ENCODE data around the gene KRTAP5-1.

The KRTAP5-1 gene

DNA sequence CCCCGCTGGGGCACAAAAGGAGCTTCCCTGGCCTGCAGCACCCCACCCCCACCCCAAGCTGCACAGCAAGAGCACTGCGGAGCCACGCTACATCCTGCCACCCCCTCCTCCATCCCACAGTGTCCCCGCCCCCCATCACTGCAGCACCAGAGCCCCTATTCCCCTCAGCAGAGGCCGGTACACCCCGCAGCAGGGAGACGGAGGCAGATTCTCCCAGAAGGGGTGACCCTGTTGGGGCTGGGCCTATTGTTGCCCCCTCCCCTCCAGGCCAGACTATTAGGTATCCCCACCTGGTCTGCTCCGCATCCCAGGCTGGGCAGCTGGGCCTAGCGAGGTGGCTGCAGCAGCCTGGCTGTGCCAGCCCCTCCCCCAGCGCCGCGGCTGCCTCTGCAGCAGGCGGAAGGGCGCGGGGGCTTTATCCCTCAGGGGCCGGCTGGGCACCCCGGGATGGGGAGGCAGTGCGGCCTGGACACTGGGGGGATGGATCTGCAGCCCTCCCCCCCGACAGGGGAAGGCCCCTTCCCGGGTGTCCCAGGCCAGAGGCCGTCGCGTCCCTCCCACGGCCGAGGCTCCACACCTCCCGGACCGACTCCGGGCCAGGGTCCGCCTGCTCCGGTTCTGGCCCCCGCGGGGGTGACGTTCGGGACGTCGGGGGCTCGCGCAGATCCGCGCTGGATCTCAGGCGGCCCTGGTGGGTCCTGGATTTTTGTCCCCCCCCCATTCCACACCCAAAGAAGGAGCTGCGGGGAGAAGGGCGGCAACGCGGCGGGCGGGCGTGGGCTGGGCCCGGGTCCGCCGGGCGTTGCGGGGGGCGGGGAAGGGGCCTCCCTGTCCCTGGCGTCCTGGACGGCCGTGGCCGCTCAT, 14.0 kb downstream of the KRTAP5-1 start:
- no peak for DNase-seq

DNA sequence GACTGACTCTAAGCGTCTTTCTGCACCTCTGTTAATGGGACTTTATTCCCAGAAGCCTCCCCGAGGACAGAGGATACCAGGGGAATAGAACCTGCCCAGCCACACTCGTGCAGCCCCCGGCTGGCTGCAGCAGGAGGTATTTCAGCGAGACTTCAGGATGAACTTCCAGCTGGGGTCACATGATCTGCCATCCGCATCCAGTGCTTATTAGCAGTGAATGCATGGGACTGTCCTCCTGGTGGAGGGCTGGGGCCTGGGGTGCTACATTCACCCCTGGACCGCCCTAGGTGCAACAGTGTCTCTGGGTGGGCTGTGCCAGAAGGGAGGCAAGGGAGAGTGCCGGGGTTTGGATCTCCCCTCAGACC, 14.6 kb downstream of the KRTAP5-1 start:
- DNase-seq: no peak

GRCh38 chr11:1570001-1570453, 15.1 kb downstream of the KRTAP5-1 start:
- no peak for DNase-seq

- no peak for DNase-seq
Observed at GRCh38 chr11:1569251-1569780, 15.8 kb downstream of the KRTAP5-1 start.

DNA sequence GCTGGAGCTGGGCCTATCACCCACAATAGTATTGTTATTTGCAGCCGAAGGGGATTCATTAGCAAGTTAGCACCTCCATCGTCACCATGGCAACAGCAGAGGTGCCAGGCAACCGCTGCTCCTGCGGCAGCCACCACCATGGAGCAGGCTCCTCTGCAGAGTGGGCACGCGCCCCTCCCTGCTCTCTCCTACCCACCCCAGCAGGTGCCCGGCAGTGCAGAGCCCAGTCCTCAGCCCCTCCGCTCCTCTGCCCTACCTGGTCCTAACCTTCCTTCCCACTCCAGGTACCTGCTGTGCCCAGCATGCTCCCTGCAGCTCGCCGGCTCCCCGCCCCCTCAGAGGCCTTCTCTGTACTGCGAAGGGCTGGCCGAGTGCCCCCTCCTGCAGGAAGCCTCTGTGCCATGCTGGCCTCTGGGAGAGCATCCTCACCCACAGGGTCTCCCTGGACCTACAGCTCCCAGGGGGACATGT, 16.6 kb downstream of the KRTAP5-1 start:
- no peak for DNase-seq

- no peak for DNase-seq
Observed at GRCh38 chr11:1567721-1568100, 17.4 kb downstream of the KRTAP5-1 start.

DNA sequence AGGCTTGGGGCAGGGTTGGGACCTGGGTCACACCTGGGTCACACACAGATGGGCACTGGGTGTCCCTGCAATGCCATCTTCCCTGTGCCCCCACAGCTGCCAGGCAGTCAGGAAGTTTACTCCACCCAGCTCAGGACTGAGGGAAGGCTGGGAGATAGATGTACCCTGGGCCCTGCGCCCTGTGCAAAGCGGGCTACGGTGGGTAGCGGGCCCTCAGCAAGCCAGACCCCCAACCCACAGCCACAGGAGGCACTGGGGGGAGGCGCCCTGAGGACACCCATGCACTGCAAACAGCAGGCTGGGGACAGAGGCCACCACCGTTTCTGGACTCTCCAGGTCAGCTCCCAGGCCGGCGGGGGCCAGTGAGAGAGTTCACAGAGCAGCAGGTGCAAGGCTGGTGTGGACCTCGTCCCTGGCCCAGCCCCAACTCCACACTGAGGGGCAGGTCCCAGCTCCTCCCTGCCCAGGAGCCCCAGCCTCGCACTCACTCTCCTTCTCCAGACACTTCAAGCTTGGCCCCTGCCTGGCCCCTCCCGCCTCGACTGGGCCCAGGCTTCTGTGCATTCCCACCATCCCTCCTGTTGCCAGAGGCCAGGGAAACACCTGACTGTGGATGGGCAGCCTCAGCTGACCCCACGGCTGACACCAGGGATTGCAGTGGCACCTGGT, 17.9 kb downstream of the KRTAP5-1 start:
- no peak for DNase-seq

DNA sequence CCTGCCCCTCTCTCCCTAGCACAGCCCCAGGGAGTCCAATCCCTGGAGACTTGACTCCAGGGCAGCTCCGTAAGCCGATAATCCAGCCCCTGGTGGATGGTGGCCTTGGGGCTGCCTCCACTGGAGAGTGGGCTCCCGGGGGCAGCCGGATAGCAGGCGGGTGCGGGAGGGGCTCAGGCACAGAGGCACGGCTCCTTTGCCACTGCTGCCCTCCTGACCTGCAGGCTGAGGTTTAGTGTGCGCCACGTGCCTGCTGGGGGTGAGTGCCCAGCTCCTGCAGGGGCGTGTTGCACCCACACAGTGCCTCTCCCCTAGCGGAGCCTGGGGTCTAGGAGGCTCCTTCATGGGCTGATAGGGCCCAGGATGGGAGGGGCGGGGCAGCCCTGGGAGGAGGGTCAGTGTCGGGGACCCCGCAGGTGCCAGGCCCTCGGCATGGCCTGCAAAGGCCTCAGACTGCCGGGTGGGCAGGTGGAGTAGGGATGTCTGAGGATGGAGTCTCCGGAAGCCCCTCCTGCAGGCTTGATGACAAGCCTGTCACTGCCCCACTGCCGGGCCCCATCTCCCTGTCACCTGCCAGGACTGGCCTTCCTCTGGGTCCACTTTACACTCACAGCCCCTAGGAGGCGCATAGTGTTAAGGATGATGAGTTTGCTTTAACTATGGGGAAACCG, 18.6 kb downstream of the KRTAP5-1 start:
- DNase-seq: no peak

GRCh38 chr11:1565904-1566247, 19.2 kb downstream of the KRTAP5-1 start:
- DNase-seq: no peak

- DNase-seq: no peak
Observed at GRCh38 chr11:1565173-1565903, 19.7 kb downstream of the KRTAP5-1 start.

DNA sequence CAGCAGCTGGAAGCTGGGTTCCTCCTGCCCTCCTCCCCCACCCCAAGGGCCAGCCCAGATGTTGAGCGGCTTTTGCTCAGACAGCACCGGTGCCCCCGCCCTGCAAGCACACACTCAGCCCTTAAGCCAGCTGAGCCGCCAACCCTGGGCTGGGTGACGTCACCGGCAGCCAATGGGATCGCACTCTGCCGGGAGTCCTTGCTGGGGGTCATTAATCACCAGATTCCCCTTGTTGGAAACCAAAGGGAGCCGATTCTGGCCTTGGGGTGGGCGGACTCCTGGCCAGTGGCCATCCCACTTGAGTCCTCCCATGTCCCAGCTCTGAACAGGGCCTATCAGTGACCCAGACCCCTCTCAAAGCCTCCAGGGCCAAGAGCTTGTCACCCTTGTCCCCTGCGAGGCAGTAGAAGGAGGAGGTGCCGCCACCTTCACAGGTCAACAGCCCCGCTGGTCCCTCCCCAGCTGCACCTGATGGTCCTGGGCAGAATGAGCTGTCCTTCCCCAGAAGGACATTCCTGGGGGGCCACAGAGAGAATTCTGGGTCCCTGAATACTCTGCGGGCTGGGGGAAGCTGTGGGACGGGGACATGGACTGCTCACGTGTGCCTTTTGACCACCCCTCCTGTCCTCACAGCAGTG, 20.4 kb downstream of the KRTAP5-1 start:
- DNase-seq: no peak

- no peak for DNase-seq
Observed at GRCh38 chr11:1563697-1564534, 21.2 kb downstream of the KRTAP5-1 start.

DNA sequence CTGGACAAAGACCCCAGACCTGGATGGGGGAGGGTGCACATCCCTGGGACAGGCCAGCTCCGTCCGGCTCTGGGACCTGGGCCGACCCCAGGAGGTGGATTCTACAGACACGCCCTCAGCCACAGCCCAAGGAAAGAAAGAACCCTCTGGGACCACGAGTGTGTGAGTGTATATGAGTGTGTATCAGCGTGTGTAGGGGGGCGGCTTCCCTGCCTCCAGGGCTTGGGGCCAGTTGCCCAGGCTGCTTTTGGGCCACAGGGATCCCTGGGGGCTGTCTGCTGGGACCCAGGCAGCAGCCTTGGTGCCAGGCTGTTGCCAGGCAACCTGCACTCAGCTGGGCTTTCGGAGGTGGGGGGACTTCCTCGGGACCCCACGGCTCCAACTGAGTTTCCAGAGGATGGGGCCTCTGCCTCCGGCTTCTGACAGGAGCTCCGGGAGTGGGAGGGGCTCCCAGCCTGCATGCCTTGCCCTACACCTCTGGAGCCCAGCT, 21.9 kb downstream of the KRTAP5-1 start:
- no peak for DNase-seq

- DNase-seq: no peak
Observed at GRCh38 chr11:1562469-1563148, 22.5 kb downstream of the KRTAP5-1 start.

GRCh38 chr11:1561955-1562354, 23.1 kb downstream of the KRTAP5-1 start:
- DNase-seq: no peak

GRCh38 chr11:1561266-1561665, 23.8 kb downstream of the KRTAP5-1 start:
- no peak for DNase-seq

DNA sequence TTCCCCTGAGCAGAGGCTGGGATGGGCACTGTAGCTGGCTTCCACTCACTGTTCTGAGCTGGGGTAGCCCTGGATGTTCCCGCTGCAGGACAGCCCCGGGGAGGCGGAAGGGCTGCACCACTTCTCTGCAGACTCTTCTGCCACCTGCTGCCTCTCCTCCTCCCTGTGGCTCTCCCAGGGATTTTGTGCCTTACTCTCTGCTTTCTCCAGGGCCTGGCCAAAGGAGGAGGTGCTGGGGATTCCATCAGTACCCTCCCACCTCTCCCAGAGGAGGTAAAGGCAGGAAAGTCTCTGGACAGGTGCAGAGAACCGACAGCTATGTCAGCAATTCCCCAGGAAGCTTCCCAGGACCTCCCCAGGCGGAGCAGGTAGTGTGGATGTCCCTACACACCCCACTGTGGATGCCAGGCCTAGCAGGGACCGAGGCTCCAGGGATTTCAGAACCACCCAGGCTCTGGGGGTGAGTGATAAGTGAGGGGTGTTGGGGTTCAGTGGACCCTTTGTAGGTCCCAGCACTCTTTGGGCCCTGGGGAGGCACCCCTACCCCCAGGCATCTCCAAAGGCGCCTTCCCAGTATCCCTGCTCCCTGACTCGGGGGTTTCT, 24.3 kb downstream of the KRTAP5-1 start:
- no peak for DNase-seq

DNA sequence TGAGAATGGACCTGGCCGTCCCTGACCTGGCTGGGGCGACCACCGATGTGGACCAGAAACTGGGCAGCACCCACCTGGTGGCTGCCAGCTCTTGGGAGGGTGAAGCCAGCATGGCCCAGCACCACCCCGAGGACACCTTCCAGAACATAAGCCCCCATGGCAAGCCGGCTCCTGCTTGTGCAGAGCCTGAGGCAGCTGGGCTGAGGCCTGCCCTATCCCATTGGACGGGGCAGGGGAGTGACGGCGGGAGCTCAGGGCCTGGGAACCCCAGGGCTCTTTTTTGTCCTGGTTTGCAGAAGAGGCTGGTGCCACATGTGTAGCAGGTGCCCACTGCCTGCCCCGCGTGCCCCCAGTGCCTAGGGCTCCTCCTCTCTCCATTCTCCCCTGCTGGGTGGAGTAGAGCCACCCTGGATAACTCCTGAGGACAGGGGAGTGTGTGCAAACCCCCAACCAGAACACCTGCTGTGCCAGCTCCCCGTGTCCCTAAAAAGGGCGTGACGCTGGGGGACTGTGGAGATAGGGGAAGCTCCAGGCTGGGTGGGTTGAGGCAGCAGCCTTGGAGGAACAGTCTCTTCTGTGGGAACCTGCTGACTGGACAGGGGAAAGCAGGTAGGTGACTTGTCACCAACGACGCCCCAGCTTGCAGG, 25.0 kb downstream of the KRTAP5-1 start:
- no peak for DNase-seq

DNA sequence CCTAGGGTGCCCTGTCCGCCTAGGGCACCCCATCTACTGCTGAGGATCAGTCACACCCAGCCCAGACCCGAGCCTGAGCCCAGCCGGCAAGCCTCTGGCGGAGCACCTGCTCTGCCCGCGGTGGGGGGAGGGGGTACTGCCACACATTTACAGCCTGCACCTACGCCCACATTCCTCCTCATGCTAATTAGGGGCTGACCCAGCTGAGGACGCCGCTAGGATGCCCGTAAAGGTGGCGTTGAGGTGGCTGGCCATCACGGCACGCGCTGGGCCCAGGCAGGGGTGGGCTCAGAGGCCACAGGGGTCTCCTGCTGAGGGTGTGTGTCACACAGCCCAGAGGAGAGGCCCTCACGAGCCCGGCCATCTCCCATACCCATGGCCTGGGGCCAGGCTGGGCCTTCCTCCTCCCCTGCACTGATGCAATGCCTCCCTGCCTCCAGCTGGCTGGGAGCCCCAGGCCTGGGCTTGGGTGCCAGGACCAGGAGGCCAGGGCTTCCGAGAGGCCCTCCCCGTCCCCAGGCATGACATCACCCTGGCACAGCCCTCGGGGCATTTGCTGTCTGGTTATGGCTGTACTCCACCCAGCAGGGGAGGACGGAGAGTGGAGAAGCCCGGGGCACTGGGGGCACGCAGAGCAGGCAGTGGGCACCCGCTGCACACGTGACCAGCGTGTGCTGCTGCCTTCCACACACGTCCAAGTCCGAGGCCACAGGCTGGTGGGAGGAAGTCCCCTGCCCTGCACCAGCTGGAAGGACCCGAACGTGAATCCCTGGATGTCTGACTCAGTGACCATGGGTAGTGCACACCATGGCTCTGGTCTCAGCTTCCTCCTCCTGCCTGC, 25.8 kb downstream of the KRTAP5-1 start:
- DNase-seq: no peak

Data from activated CD4-positive, alpha-beta T cell treated with anti-CD3 and anti-CD28 coated beads, Interleukin-2, amount 50 U/mL, for 48 hours (primary cell).